Measurements from ENCODE around the gene NCOA3. TPM values are rescaled to one million over a fixed set of nuclear protein-coding genes. Genes with fewer than 3 reads are reported as not detected.

The NCOA3 gene
- total RNA-seq: 23.8 TPM
- long read RNA-seq, partial matches to known transcripts: 9 of 11 reads
- long read RNA-seq, other reads (novel, unspliced or antisense): 2 of 11 reads

GRCh38 chr20:47501482-47502270, at the start of gene NCOA3:
Gene NCOA3, plus strand, starts transcription at chr20:47501887. Its CDS starts 120,361 bp downstream, at chr20:47622248.
- peak; percentile 97 for DNase-seq
- TF ChIP-seq CTCF (IDR thresholded peaks at IDR 0.05; ENCODE audit: borderline replicate concordance): peak; percentile 73
- peaks cover under 1% of the 10 kb centered on the region for H3K9me3 ChIP-seq (replicated peaks)
- H3K27me3 ChIP-seq (ENCODE audit: low read depth): no peaks in the 10 kb centered on the region
- H3K27ac ChIP-seq (replicated peaks): peak within 1 kb of the TSS; percentile 98
- intact Hi-C loops (cut with micrococcal nuclease): loop anchor here (10.0 kb wide), 1 partner anchor 113 kb away; no protein-coding TSS in a partner anchor
- H3K4me3 ChIP-seq: peak within 1 kb of the TSS; percentile 99
- no peaks in the 10 kb centered on the region for H3K36me3 ChIP-seq
- peaks cover 60% of the 10 kb centered on the region for H3K4me1 ChIP-seq

DNA sequence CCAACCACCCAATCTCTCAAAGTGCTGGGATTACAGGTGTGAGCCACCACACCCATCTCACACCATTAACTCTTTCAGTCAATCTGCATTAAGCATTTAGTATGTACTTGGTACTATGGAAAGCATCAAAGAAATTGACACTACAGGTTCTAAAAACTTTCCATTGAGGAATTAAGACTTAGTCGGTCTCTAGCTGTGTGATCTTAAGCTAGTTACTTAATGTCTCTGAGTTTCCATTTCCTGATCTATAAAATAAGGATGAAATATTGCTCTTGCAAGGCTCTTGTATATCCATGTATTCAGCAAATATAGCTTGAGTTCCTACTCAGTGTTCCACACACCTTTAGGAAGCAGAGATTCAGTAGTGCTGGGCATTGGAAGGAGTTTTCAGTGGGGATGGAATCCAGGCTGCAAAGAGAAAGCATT, 48.9 kb upstream of the NCOA3 start:
- no peaks in the 10 kb centered on the region for H3K4me1 ChIP-seq
- DNase-seq: no peak
- intact Hi-C loops (cut with micrococcal nuclease): no loop called here
- no peak for TF ChIP-seq CTCF (IDR thresholded peaks at IDR 0.05; ENCODE audit: borderline replicate concordance)
- no peak overlapping the region for H3K4me3 ChIP-seq
- no peaks in the 10 kb centered on the region for H3K9me3 ChIP-seq (replicated peaks)
- no peaks in the 10 kb centered on the region for H3K27me3 ChIP-seq (ENCODE audit: low read depth)
- H3K36me3 ChIP-seq: no peaks in the 10 kb centered on the region
- no peak overlapping the region for H3K27ac ChIP-seq (replicated peaks)

DNA sequence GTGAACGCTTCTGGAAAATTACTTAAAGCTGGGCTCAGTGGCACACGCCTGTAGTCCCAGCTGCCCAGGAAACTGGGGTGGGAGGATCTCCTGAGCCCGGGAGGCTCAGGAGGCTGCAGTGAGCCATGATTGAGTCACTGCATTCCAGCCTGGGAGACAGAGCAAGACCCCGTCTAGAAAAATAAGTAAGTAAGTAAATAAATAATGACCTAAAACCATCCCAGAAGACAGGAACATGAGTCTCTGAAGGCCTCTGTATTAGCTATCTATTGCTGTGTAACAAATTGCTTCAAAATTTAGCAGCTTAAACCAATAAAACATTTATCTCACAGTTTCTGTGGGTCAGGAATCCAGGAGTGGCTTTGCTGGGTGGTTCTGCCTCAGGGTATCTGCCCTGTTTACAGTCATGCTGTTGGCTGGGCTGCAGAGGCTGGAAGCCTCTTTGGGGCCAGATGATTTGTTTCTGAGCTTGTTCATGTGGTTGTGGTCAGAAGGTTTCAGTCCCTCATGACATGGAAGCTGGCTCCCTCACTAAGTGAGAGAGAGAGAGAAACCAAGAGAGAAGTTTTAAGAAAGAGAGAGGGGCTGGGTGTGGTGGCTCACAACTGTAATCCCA, 48.4 kb upstream of the NCOA3 start:
- Histone ChIP-seq H3K4me3 (no peak overlapping the region), H3K27ac (replicated peaks) (no peak overlapping the region), H3K4me1 (no peaks in the 10 kb centered on the region), H3K27me3 (ENCODE audit: low read depth) (no peaks in the 10 kb centered on the region), H3K9me3 (replicated peaks) (no peaks in the 10 kb centered on the region), H3K36me3 (no peaks in the 10 kb centered on the region)
- intact Hi-C loops (cut with micrococcal nuclease): no loop called here
- no peak for TF ChIP-seq CTCF (IDR thresholded peaks at IDR 0.05; ENCODE audit: borderline replicate concordance)
- DNase-seq: no peak

GRCh38 chr20:47454298-47455132, 47.2 kb upstream of the NCOA3 start:
- Histone ChIP-seq H3K4me1 (no peaks in the 10 kb centered on the region), H3K4me3 (no peak overlapping the region), H3K27me3 (ENCODE audit: low read depth) (no peaks in the 10 kb centered on the region), H3K36me3 (no peaks in the 10 kb centered on the region), H3K9me3 (replicated peaks) (no peaks in the 10 kb centered on the region), H3K27ac (replicated peaks) (no peak overlapping the region)
- DNase-seq: no peak
- intact Hi-C loops (cut with micrococcal nuclease): no loop called here
- TF ChIP-seq CTCF (IDR thresholded peaks at IDR 0.05; ENCODE audit: borderline replicate concordance): no peak

All from left ventricle myocardium inferior (tissue), 1 donor.